Stimulated activated CD4-positive, alpha-beta T cell treated with anti-CD3 and anti-CD28 coated beads, TNF-alpha, amount 100 ng/mL, for 1 hour (primary cell): ENCODE results near the gene IFI27L2.
"Not testable (repeated sequence)": the region's sequence is repeated elsewhere in the genome, so short reads cannot be mapped to it uniquely, and the experiment has no call there.

Source experiments
- DNase-seq, 3 donors: peaks; one replicate each; pipeline ENCODE4 v3.0.0-alpha.2; 2020; ENCODE audit warnings: low read depth in 3 of 3, low spot score in 1 of 3

The IFI27L2 gene

GRCh38 chr14:94129111-94129757, at the start of gene IFI27L2:
Gene IFI27L2 (minus strand): TSS chr14:94129604. CDS start chr14:94129564, 40 bp downstream.
- peak in 2 of 3 donors; percentile 20 to 47 for DNase-seq

GRCh38 chr14:94177806-94178205, 48.4 kb upstream of the IFI27L2 start:
- no peak for DNase-seq

- no peak for DNase-seq
These were observed 47.4 kb upstream of the IFI27L2 start for GRCh38 chr14:94176808-94177207.

- no peak for DNase-seq
These were observed 46.3 kb upstream of the IFI27L2 start for GRCh38 chr14:94175747-94176146.

- no peak for DNase-seq
These were observed 45.8 kb upstream of the IFI27L2 start for GRCh38 chr14:94175011-94175745.

GRCh38 chr14:94174604-94175010, 45.2 kb upstream of the IFI27L2 start:
- no peak for DNase-seq

GRCh38 chr14:94173885-94174603, 44.6 kb upstream of the IFI27L2 start, which contains the start of gene PPP4R4:
Gene PPP4R4 (plus strand): TSS chr14:94174322. CDS start chr14:94174466, 144 bp downstream.
- peak; percentile 74 to 83 (median 74) for DNase-seq

- DNase-seq, result no peak
These were observed 44.1 kb upstream of the IFI27L2 start for GRCh38 chr14:94173471-94173884.

GRCh38 chr14:94172545-94172944, 43.1 kb upstream of the IFI27L2 start:
- no peak for DNase-seq

- no peak for DNase-seq
These were observed 41.8 kb upstream of the IFI27L2 start for GRCh38 chr14:94171208-94171607.

- DNase-seq, result no peak
These were observed 40.7 kb upstream of the IFI27L2 start for GRCh38 chr14:94170136-94170535.

- DNase-seq, result no peak
These were observed 36.3 kb upstream of the IFI27L2 start for GRCh38 chr14:94165744-94166143.

GRCh38 chr14:94164685-94165431, 35.5 kb upstream of the IFI27L2 start:
- no peak for DNase-seq

- no peak for DNase-seq
These were observed 34.4 kb upstream of the IFI27L2 start for GRCh38 chr14:94163796-94164195.

- DNase-seq, result no peak
These were observed 33.1 kb upstream of the IFI27L2 start for GRCh38 chr14:94162466-94162865.

GRCh38 chr14:94161981-94162380, 32.6 kb upstream of the IFI27L2 start:
- DNase-seq, result no peak

- DNase-seq, result no peak
These were observed 31.7 kb upstream of the IFI27L2 start for GRCh38 chr14:94161058-94161457.

- no peak for DNase-seq
These were observed 29.0 kb upstream of the IFI27L2 start for GRCh38 chr14:94158239-94158883.

- DNase-seq, result no peak
These were observed 27.8 kb upstream of the IFI27L2 start for GRCh38 chr14:94157197-94157596.

- not testable (repeated sequence) for DNase-seq
These were observed 26.7 kb upstream of the IFI27L2 start for GRCh38 chr14:94156143-94156542.
